IPS-20b (cell line): ENCODE results near the gene FOXP1.
A peak's percentile ranks its signal among the peaks of the same experiment; 100 is the strongest.

Source experiments
- H3K27ac ChIP-seq: one replicate; pipeline ENCODE4 v1.5.1; 2013; ENCODE audit warnings: low read length
- H3K27me3 ChIP-seq: 2 replicates; pipeline ENCODE4 v1.6.1; 2013; ENCODE audit warnings: mild to moderate bottlenecking, low read length, inconsistent platforms; ENCODE audit not compliant: insufficient read depth
- H3K36me3 ChIP-seq: 2 replicates; pipeline ENCODE4 v1.6.1; 2013; ENCODE audit warnings: low read depth, mild to moderate bottlenecking, inconsistent platforms, low read length, moderate library complexity; ENCODE audit not compliant: insufficient read depth
- H3K4me1 ChIP-seq: 2 replicates; pipeline ENCODE4 v1.6.1; 2013; ENCODE audit warnings: mild to moderate bottlenecking, control low read depth, inconsistent platforms, low read length, moderate library complexity; ENCODE audit not compliant: insufficient read depth
- H3K4me3 ChIP-seq: 2 replicates; pipeline ENCODE4 v1.5.1; 2013; ENCODE audit warnings: mild to moderate bottlenecking, low read length, inconsistent platforms
- H3K9ac ChIP-seq: 2 replicates; pipeline ENCODE4 v1.6.1; 2013; ENCODE audit warnings: low read depth, mild to moderate bottlenecking, inconsistent platforms, low read length, moderate library complexity
- H3K9me3 ChIP-seq: 2 replicates; pipeline ENCODE4 v1.6.1; 2013; ENCODE audit warnings: mild to moderate bottlenecking, low read depth, low read length, inconsistent platforms; ENCODE audit not compliant: insufficient read depth

FOXP1 gene

DNA sequence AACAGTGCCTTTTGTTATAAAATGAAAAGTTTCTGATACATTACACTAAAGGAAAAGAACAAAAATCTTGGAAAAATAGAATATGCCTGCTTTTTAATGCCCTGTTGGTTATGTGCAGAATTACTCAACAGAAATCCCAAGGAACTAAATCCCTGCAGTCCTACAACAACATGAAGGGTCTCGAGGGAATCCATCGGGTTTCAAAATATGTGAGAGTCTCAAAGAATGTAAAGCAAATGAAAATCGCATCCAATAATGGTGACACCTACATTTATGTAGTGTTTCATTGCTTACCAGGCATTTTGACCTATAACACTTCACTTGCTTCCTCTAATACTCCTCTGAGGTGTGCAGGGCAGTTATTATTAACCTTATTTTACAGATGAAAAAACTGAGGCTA lies 411.3 kb downstream of the FOXP1 start:
- Histone ChIP-seq H3K4me3 (no peak overlapping the region), H3K9me3 (no peaks in the 10 kb centered on the region), H3K27me3 (no peaks in the 10 kb centered on the region), H3K36me3 (no peaks in the 10 kb centered on the region), H3K27ac (no peak overlapping the region), H3K9ac (peak overlapping the region; percentile 47; the same call in 1 of the 2 replicates), H3K4me1 (peaks cover 26% of the 10 kb centered on the region)

DNA sequence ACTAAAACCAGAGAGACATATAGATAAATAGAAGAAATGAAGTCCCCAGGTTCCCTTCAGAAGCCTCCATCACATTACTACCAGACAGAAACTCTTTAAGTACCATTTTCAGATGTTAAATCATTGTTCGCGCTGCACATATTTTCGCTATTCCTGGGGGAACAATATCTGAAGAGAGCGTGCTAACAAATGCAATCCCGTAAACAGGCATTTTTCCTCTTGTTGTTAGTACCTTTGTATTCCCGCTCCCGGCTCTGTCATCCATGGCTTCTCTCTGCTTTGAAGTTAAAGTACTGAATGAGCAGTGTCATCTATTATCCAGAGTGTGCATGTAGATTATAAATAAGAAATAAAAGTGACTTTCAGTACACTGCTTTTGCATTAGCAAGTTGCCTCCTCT lies 412.3 kb downstream of the FOXP1 start:
- no peaks in the 10 kb centered on the region for H3K27me3 ChIP-seq
- peaks cover 23% of the 10 kb centered on the region for H3K4me1 ChIP-seq
- no peak overlapping the region for H3K9ac ChIP-seq
- H3K27ac ChIP-seq = no peak overlapping the region
- H3K36me3 ChIP-seq = no peaks in the 10 kb centered on the region
- no peak overlapping the region for H3K4me3 ChIP-seq
- no peaks in the 10 kb centered on the region for H3K9me3 ChIP-seq

DNA sequence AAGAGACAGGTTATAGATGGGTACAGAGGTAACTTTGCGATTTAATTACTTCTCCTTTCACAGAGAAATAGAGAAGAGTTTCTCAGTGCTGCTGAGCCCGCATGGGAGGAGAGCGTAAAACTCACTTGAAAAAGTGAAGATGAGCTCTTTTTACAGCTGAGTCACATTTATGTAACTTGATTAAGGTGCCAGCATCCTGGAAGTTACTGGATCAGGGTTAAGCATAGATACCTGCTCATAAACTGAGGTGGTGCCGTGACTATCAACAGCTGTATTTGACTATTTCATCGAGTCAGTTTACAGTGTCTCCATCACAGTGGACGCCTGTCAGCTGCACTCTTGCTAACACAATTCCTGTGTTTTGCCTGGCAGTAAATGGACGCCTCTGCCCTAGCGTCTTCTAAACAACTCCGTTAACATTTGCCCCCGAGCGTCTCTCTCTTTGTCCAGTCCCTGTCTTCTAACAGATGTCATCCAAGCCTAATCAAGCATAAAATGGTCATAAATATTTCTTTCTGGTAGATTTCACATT lies 414.6 kb downstream of the FOXP1 start:
- H3K27ac ChIP-seq = no peak overlapping the region
- no peaks in the 10 kb centered on the region for H3K27me3 ChIP-seq
- peaks cover 29% of the 10 kb centered on the region for H3K4me1 ChIP-seq
- 0 out of 2 replicates have a peak overlapping the region, but pooled peaks have one; percentile 12 for H3K9ac ChIP-seq
- no peak overlapping the region for H3K4me3 ChIP-seq
- H3K9me3 ChIP-seq = no peaks in the 10 kb centered on the region
- no peaks in the 10 kb centered on the region for H3K36me3 ChIP-seq

DNA sequence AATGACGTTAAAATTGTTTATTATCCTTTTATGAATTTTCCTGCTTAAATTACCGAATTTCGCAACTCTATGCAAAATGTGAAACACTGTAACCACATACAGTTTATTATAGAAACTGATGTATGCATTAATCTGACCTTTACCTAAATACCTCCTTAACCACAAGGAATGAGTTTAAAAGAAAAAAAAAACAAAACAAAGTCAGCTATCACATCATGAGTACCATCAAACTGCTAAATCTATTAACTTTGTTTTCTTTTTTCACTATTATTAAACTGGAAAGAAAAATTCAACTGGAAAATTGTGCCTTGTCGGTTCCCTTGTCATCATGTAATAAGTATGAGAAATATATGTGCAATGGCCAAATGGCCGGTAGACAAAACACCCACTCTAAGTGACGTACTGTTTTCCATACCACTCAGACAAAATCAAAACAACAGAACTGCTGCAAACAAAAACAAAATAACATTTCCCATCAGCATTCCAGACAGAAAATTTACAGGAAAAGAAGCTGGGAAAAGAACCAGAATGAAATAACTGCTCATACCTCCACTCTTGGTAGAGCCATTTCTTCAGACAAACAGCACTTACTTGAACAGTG lies 415.3 kb downstream of the FOXP1 start:
- Histone ChIP-seq H3K36me3 (no peaks in the 10 kb centered on the region), H3K27ac (no peak overlapping the region), H3K27me3 (no peaks in the 10 kb centered on the region), H3K4me1 (peaks cover 26% of the 10 kb centered on the region), H3K9ac (no peak overlapping the region), H3K4me3 (no peak overlapping the region), H3K9me3 (no peaks in the 10 kb centered on the region)

DNA sequence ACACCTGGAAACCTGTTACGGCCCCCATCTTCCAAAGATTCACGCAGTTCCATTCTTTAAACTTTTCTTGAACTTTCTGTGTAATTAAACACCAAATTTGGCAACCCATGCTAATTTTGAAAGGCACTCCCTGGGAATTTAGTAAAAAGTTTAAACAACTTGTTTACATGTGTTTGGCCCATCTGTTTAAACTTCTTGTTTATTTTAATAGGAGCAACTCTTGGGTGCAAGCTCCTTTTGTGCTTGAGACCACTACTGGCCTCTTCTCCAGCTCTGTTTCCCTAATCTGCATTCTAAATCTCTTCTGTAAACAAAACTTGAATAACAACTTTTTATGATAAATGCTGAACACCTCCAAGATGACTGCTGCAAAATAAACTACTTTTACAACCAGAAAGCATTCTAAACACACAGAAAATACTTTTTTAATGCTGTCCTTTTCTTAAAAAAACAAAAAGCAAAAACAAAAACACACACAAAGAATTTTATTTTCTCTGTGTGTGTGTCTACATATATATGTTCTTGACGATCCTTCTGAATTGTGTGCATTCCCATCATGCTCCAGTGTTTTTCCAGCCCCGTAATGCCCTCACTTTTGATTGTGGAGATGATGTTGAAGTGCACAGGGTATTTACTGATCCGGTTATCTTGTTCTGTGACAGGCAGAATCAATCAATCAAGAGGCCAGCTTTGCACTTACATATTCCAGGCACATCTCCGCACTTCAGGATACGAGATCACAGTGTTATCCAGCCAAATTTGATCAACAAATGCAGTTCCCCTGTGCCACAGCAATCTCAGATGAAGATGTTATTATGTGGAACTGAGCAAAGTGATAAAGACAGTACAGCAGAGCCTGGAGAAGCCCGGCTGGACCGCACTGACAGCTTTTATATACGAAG lies 416.9 kb downstream of the FOXP1 start:
- H3K27me3 ChIP-seq = no peaks in the 10 kb centered on the region
- H3K27ac ChIP-seq = no peak overlapping the region
- peaks cover 17% of the 10 kb centered on the region for H3K4me1 ChIP-seq
- H3K9me3 ChIP-seq = no peaks in the 10 kb centered on the region
- H3K4me3 ChIP-seq = no peak overlapping the region
- H3K9ac ChIP-seq = no peak overlapping the region
- H3K36me3 ChIP-seq = no peaks in the 10 kb centered on the region

DNA sequence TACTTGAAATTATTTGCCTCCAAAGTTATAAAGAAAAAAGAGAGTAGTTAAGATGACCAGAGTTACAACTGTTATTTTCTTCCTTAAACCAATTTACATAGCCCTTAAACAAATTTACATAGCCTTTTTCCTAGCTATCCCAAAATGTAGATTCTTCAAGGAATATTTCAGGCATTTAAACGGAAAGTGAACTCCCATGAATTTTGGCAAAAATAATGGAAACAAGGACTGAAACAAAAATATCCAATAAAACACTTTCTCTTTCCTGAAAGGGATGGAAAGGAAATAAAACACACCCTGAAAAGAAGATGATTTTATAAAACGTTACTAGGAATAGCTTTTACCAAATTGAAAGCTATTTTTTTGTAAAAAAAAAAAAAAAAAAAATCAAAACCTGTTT lies 418.6 kb downstream of the FOXP1 start:
- no peak overlapping the region for H3K9ac ChIP-seq
- H3K27me3 ChIP-seq = no peaks in the 10 kb centered on the region
- H3K36me3 ChIP-seq = no peaks in the 10 kb centered on the region
- H3K4me1 ChIP-seq = peaks cover 15% of the 10 kb centered on the region
- H3K4me3 ChIP-seq = no peak overlapping the region
- H3K9me3 ChIP-seq = no peaks in the 10 kb centered on the region
- H3K27ac ChIP-seq = no peak overlapping the region

DNA sequence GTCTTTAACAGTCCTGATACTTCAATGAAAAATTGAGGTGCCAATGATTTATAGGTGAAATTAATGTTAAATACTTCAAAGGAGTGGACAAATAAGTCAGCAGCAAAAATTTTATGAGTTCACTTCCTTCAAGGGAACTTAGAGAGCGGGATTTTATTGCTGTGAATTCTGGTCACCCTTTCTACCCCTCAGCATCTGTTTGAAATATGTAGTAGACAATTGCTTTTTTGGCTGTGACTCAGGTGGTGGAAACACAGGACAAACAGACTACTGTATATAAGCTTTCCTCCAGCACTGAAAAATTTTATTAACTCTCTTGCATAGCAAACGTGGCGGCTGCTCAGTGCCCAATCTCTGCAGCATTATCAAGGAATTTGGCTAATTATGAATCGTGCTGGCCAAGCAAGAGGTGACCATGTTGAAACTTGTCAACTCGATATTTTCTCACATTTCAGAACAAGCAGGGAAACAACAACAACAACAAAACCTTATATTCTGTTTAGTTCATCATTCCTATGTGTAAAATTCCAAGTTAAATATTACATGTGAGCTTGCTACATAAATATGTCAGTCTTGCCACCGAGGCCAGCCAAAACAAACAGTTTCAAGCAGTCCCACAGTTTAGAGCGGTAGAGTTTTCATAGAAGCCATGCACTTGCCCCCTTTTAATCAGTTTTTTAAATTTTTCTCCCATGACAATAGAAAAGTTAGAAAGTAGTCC lies 420.2 kb downstream of the FOXP1 start:
- H3K9ac ChIP-seq = no peak overlapping the region
- no peak overlapping the region for H3K4me3 ChIP-seq
- peaks cover 8% of the 10 kb centered on the region; the same call in 1 of the 2 replicates for H3K4me1 ChIP-seq
- H3K9me3 ChIP-seq = no peaks in the 10 kb centered on the region
- no peak overlapping the region for H3K27ac ChIP-seq
- H3K27me3 ChIP-seq = no peaks in the 10 kb centered on the region
- H3K36me3 ChIP-seq = no peaks in the 10 kb centered on the region

DNA sequence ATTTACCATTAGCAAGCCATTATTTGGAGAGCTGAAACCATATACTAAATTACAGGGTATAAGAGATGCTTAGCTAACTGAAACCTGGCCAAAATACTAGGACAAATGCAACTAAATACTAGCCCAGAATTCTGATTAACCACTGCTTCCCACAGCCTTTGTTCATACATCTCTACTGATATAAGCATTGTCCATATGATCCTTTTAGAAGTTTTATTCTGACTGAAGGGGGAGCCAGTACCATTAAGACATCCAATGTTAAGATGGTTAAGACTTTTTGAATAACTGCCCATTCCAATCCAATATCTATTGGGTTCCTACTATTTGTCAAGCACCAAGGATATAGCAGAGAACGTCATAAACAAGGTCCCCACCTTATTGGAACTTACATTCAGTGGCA lies 421.3 kb downstream of the FOXP1 start:
- Histone ChIP-seq H3K4me3 (no peak overlapping the region), H3K9me3 (no peaks in the 10 kb centered on the region), H3K9ac (no peak overlapping the region), H3K36me3 (no peaks in the 10 kb centered on the region), H3K27ac (no peak overlapping the region), H3K4me1 (peaks cover 8% of the 10 kb centered on the region; the same call in 1 of the 2 replicates), H3K27me3 (no peaks in the 10 kb centered on the region)

DNA sequence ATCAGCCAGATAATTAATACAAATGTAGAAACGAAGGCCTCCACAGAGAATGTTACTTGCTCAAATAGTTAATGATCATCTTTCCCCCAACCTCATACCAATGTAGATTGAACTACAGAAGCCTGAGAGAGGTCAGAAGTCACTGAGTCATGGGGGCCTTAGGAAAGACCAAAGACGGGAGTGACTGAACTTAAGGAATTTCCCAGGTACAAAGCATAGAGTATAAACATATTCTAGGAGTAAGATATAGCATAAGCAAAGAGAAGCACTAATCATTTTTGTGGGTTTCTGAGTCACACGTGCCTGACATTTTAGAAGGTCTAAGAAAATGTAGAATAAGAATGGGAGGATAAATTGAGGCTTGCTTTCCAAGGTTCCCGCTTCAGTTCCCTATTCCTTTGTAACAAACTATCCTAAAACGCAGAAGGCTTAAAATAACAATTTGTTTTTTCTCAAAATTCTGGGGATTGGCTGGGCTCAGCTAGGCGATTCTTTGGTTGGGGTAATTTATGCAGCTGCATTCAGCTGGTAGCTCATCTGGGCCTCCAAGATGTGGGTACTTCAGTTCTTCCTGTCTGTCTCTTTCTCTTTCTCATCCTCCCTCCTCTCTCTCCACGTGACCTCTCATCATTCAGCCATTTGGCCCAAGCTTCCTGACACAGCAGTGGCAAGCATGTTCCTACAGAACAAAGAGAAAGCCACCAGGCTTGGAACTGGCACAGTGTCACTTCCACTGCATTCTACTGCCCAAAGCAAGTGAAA lies 422.6 kb downstream of the FOXP1 start:
- Histone ChIP-seq H3K27ac (no peak overlapping the region), H3K9me3 (no peaks in the 10 kb centered on the region), H3K4me1 (peaks cover 21% of the 10 kb centered on the region), H3K27me3 (no peaks in the 10 kb centered on the region), H3K9ac (no peak overlapping the region), H3K4me3 (no peak overlapping the region), H3K36me3 (no peaks in the 10 kb centered on the region)

DNA sequence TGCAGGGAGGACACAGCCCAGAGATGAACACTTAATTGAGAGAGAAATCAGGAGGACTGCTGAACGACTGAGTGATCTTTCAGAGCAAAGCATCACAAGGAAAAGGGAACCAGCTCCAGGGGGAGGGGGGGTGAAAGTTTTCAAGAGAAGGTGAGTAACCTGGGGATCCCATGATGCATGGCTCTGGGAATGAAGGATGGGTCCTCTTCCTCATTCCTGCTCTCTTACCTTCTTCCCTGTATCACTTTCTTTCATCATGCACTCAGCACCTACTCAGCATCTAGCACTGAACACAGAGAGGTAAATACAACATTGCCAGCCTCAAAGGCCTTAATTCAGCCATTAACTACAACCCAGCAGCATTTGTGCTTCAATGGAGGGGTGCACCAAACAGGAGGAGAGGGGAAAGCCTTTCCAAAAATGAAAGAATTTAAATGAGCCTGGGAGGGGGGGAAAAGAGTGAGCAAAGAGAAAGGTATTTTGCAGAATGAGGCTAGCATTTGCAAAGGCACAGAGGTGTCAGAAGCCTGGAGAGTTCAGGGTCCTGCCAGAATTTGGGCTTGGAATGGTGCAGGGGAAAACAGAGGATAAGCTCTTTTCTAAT lies 427.4 kb downstream of the FOXP1 start:
- H3K27me3 ChIP-seq = no peaks in the 10 kb centered on the region
- no peak overlapping the region for H3K4me3 ChIP-seq
- peaks cover 40% of the 10 kb centered on the region for H3K4me1 ChIP-seq
- no peaks in the 10 kb centered on the region for H3K9me3 ChIP-seq
- no peaks in the 10 kb centered on the region for H3K36me3 ChIP-seq
- H3K9ac ChIP-seq = no peak overlapping the region
- no peak overlapping the region for H3K27ac ChIP-seq

DNA sequence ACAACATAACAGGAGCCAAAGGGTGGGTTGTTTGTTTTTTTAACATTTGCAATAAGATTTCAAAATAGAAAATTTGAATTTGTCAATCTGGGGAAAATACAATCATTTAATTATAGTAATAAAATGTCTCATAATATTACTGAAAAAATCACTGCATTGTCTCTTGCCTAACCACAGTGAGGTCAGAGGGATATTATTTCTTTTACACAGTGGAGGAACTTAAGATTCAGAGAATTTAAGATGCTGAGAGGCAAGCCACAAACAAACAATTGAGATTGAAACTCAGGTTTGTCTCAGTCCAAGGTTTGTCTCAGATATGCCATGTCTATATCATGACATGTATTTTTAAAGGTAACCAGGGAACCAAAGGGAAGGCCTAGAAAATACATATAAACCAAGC lies 428.7 kb downstream of the FOXP1 start:
- no peak overlapping the region for H3K4me3 ChIP-seq
- no peak overlapping the region for H3K27ac ChIP-seq
- no peaks in the 10 kb centered on the region for H3K9me3 ChIP-seq
- no peaks in the 10 kb centered on the region for H3K36me3 ChIP-seq
- no peaks in the 10 kb centered on the region for H3K27me3 ChIP-seq
- peaks cover 52% of the 10 kb centered on the region for H3K4me1 ChIP-seq
- no peak overlapping the region for H3K9ac ChIP-seq
